ENCODE measurements around the gene CLDN1. TPM values are rescaled to one million over a fixed set of nuclear protein-coding genes. Genes with fewer than 3 reads are reported as not detected.

The CLDN1 gene
- total and polyA plus RNA-seq, 8 donors, result 20.6 to 107 (median 29.5) TPM

DNA sequence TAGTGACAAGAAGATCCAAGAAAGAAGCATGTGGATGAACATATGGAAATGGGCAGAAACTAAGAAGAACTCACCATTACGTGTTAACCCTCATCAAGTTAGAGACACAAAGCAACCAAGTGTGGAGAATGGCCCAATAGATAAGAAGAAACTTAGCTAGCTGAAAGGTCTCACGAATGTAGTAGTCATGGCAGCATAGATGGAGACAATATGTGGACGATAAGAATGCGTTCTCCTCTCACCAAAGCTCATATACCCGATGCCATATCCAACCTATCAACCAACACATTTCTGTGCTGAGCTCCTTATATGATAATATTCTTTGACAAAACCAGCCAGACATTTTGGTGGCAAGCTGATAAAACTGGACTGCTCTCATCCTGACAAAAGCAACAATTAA, 15.1 kb upstream of the CLDN1 start:
- ATAC-seq (no peak), FAIRE-seq (no peak), DNase-seq (no peak)
- no peaks in the 10 kb centered on the region for H3K36me3 ChIP-seq
- no peak overlapping the region for H3K4me3 ChIP-seq
- intact Hi-C loops (cut with DNase I), result loop anchor here in 1 of 3 donors (10.0 kb wide), 1 partner anchor 102 kb away; no protein-coding TSS in a partner anchor
- 92 to 94% methylated on average over 5 of the region's 5 CpGs for WGBS, 2 donors
- H3K9me3 ChIP-seq, result no peaks in the 10 kb centered on the region
- H3K4me1 ChIP-seq, result peaks cover 0 to 5% (median 0%) of the 10 kb centered on the region in 3 donors
- H3K27ac ChIP-seq, result no peak overlapping the region
- no peak for TF ChIP-seq CTCF (IDR thresholded peaks at IDR 0.05)
- no peaks in the 10 kb centered on the region for H3K27me3 ChIP-seq

DNA sequence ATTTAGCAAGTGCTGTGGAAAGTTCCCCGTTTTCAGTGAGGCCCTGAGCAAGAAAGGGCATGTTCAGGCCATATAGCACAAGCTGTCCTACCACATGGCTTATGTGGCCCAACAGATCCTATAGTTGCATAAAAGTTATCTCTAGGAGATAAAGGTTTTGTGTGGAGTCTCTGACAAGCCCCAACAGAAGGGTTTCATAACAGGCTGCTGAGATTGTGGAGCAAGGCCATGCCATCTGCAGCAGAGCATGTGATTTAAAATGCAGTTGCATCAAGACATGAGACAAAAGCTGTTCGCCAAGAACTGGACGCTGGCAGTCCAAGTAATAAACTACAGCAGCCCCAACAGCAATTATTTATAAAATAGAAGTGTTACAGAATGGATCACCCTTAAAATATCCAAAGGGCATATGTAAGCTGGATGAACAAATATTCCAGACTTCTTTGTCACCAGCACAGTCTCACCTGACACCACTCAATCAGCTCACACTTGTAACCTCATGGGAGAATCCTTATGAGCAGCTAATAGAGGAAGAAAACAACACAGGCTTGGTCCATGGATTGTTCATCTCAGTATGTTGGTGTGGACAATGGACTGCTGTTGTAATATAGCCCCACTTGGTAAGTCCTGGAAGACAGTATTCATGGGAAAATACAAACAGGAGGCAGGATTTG, 14.4 kb upstream of the CLDN1 start:
- WGBS, 2 donors, result 82 to 88% methylated on average over 3 of the region's 3 CpGs
- ATAC-seq (no peak), DNase-seq (no peak), FAIRE-seq (no peak)
- intact Hi-C loops (cut with DNase I), result loop anchor here in 1 of 3 donors (10.0 kb wide), 1 partner anchor 102 kb away; no protein-coding TSS in a partner anchor
- Histone ChIP-seq H3K4me1 (peaks cover 0 to 6% (median 5%) of the 10 kb centered on the region in 3 donors), H3K36me3 (no peaks in the 10 kb centered on the region), H3K27ac (no peak overlapping the region), H3K4me3 (no peak overlapping the region), H3K9me3 (no peaks in the 10 kb centered on the region), H3K27me3 (no peaks in the 10 kb centered on the region)
- no peak for TF ChIP-seq CTCF (IDR thresholded peaks at IDR 0.05)

GRCh38 chr3:190333961-190334360, 11.7 kb upstream of the CLDN1 start:
- DNase-seq (no peak), FAIRE-seq (no peak), ATAC-seq (no peak)
- no peak overlapping the region for H3K4me3 ChIP-seq
- H3K36me3 ChIP-seq, result no peaks in the 10 kb centered on the region
- no peaks in the 10 kb centered on the region for H3K27me3 ChIP-seq
- H3K4me1 ChIP-seq, result peaks cover 0 to 6% (median 3%) of the 10 kb centered on the region in 3 donors
- no peak overlapping the region for H3K27ac ChIP-seq
- WGBS, 2 donors, result 71 to 72% methylated on average over 1 of the region's 1 CpG
- intact Hi-C loops (cut with DNase I), result loop anchor here in 1 of 3 donors (10.0 kb wide), 1 partner anchor 99 kb away; no protein-coding TSS in a partner anchor
- TF ChIP-seq CTCF (IDR thresholded peaks at IDR 0.05), result no peak
- no peaks in the 10 kb centered on the region for H3K9me3 ChIP-seq

- no peak overlapping the region for H3K4me3 ChIP-seq
- ATAC-seq, result peak in 2 of 4 donors; percentile 38 to 40
- H3K36me3 ChIP-seq, result no peaks in the 10 kb centered on the region
- no peaks in the 10 kb centered on the region for H3K27me3 ChIP-seq
- H3K27ac ChIP-seq, result no peak overlapping the region
- no peaks in the 10 kb centered on the region for H3K9me3 ChIP-seq
- intact Hi-C loops (cut with DNase I), result loop anchor here in 1 of 3 donors (10.0 kb wide), 1 partner anchor 96 kb away; no protein-coding TSS in a partner anchor
- DNase-seq, result no peak
- no peak for TF ChIP-seq CTCF (IDR thresholded peaks at IDR 0.05)
- FAIRE-seq, result no peak
- 75 to 80% methylated on average over 3 of the region's 3 CpGs for WGBS, 2 donors
- H3K4me1 ChIP-seq, result peaks cover 0 to 16% (median 10%) of the 10 kb centered on the region in 3 donors
Measured at GRCh38 chr3:190330936-190331734, 8.9 kb upstream of the CLDN1 start.
